HG03039 (cell line): Measurements from ENCODE around the gene CDIPT.
"Not testable (repeated sequence)": the region's sequence is repeated elsewhere in the genome, so short reads cannot be mapped to it uniquely, and the experiment has no call there.

Source experiments
- ATAC-seq: cut with Tn5 transposase; IDR thresholded peaks from one replicate; pipeline ENCODE4 v1.9.1; 2021; ENCODE audit warnings: mild to moderate bottlenecking, moderate library complexity; ENCODE audit not compliant: unreplicated experiment

Gene CDIPT

GRCh38 chr16:29862884-29863668 is at the start of gene CDIPT:
Gene CDIPT, minus strand, starts transcription at chr16:29863226. Its CDS starts 369 bp downstream, at chr16:29862857.
- ATAC-seq: peak; percentile 76

GRCh38 chr16:29912087-29912486 is 49.1 kb upstream of the CDIPT start:
- ATAC-seq: no peak

- no peak for ATAC-seq
These were observed 48.6 kb upstream of the CDIPT start for GRCh38 chr16:29911676-29912010.

DNA sequence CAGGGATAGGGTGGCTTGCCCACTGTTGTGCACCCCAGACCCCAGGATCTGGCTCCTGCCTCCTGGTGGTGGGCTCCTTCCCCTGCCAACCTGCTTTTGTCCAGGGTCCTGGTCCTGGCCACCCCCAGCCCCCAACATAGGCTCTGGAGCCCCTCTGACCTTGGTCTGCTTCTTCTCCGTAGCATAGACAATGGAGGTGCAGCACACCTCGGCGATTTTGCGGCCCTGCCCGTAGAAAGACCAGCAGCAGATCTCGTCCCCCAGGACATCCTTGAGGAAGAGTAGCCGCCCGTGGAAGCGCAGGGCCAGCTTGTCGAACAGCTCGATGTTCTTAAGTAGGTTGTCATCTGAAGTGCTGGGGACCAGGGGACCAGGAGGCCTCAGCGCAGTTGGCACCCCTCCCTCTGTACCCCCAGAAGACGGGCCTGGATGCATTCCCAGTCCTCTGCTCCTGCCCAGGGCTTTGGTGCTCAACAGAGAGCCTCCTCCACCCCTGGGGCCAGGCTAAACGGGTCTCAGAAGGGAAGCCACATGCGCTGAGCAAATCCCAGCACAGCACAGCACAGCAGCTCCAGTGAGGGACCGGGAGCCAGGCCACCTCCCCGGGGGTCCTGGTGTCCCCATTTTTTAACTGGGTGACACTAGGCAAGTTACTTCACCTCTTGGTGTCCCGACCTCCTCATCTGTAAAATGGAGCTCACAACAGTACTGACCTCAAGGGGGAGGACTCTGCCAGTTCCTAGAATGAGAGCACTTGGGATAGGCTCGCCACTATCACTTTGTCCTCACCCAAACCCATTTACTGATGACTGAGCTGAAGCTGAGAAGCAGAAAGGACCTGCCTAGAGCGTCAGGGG is 48.0 kb upstream of the CDIPT start:
- no peak for ATAC-seq

DNA sequence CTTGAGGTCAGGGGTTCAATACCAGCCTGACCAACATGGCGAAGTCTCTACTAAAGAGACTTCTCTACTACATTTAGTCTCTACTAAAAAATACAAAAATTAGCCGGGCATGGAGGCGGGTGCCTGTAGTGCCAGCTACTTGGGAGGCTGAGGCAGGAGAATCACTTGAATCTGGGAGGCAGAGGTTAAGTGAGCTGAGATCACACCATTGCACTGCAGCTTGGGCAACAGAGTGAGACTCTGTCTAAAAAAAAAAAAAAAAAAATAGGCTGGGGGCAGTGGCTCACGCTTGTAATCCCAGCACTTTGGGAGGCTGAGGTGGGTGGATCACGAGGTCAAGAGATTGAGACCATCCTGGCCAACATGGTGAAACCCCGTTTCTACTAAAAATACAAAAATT is 46.8 kb upstream of the CDIPT start:
- ATAC-seq: not testable (repeated sequence)

DNA sequence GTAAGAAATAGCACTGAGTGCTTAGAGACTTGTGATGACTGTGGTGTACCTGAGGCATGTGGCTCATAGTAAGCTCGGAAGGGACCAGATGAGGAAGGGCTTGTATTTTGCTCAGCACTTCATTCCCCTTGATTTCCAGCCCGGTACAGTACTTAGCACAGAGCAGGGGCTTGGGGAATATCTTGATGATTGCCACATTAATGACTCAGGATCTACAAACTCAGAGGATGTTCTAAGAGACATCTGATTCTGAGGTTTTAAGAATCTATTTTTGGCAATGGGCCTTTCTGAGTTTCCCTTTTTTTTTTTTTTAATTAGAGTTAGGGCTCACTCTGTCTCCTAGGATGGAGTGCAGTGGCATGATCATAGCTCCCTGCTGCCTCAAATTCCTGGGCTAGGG is 46.4 kb upstream of the CDIPT start:
- no peak for ATAC-seq

DNA sequence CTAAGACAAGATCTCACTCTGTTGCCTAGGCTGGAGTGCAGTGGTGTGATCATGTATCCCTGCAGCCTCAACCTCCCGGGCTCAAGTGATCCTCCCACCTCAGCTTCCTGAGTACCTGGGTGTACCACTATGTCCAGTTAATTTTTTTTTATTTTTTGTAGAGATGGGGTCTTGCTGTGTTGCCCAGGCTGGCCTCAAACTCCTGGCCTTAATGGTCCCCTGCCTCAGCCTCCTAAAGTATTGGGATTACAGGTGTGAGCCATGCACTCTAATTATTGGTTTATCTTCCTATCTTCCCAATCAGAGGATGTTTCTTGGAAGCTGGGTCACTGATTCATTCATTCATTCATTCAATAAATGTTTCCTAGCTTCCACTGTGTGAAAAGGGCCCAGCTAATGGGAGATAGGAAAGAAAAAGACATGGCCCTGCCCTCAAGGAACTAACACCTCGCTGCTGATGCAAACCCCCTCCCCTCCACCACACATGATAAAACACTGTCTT is 45.7 kb upstream of the CDIPT start:
- ATAC-seq: no peak

DNA sequence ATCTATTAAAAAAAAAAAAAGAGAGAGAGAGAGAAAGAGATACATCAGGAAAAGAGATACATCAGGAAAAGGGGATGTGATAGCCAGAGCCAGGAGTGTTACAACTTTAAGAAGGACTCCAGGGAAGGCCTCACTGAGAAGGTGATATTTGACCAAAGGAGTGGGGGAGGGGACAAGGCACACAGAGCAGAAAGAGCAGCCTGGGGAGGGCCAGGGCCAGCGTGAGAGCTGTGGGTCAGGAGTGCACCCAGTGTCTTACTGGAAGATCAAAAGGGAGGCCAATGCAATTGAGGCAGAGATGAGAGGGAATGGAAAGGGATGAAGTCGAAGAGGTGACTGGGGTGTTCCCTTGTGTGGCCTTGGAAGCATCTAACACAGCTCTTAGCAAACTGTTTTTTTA is 44.9 kb upstream of the CDIPT start:
- ATAC-seq: no peak

DNA sequence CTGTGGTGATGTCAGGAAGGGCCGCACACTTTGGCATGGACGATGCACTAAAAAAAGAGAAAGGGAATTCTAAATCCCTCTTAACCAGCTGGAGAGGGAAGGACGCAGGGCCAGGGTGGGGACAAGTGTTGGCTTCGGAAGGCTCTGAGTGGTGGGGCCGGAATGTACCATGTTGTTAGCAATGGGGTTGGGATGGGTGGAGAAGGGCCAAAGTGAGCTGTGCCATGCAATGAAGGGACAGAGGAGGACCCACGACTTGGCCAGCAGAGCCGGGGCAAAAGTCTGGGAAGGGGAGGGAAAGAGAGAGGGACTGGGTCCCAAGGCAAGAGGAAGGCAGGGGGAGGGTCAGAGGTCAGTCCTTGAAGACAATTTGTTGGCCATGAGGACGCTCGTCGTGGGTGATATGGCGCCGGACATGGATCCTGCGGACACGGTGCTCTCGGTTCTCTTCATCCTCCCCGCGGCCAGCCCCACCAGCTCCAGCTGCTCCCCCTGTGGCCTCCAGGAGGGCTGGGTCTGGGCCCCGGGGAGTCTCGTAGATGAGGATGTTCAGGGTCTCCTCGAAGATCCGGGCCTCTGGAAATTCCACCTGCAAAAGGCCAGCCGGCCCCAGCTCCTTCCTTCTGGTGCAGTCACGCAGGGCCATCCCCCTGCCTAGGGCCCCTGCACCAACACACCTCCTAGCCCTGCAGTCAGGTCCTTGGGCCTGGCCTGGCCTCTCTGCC is 43.7 kb upstream of the CDIPT start:
- no peak for ATAC-seq

DNA sequence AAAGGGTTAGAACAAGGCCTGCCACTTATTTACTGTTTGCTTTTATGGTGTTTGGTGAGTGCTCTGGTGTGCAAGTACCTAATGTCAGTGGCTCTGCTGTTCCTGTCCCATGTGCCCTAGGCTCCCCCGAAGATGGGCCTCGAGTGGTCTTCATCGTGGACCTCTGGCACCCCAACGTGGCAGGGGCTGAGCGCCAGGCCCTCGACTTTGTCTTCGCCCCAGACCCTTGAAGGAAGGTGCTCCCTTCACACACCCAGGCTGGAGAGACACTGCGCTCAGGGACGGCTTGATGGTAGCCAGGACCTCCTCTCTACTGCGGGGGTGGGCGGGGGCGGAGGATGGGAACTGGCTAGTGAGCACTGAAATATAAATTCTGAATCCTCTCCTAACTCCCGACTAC is 42.6 kb upstream of the CDIPT start:
- ATAC-seq: no peak

- no peak for ATAC-seq
These were observed 41.9 kb upstream of the CDIPT start for GRCh38 chr16:29904947-29905346.

DNA sequence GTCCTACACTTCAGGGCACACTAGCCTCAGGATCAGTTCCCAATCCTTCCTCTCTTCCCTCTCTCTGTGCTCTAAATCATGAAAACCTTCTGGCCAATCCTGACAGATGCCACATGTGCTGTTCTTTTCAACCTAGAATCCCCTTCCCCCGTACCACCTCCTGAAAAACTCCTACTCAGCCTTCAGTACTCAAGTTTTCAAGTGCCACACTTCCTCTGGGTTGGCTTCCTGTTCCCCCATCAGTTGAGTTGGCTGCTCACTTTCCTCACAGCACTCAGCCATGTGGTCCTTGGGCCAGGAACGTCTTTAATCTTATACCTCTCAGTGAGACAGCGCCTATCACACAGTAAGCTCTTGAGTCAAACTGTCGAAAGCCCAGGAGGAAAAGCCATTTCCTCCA is 40.6 kb upstream of the CDIPT start:
- no peak for ATAC-seq

DNA sequence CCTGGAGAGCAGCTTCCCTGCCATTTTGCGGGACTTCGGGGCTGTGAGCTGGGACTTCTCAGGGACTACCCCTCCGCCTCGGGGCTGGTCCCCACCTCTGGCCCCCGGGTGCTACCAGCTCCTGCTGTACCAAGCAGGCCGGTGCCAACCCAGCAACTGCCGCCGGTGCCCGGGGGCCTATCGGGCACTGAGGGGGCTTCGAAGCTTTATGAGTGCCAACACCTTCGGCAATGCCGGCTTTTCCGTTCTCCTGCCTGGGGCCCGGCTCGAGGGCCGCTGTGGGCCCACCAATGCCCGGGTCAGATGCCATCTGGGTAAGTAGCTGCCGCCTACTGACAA is 38.5 kb upstream of the CDIPT start:
- ATAC-seq: no peak

DNA sequence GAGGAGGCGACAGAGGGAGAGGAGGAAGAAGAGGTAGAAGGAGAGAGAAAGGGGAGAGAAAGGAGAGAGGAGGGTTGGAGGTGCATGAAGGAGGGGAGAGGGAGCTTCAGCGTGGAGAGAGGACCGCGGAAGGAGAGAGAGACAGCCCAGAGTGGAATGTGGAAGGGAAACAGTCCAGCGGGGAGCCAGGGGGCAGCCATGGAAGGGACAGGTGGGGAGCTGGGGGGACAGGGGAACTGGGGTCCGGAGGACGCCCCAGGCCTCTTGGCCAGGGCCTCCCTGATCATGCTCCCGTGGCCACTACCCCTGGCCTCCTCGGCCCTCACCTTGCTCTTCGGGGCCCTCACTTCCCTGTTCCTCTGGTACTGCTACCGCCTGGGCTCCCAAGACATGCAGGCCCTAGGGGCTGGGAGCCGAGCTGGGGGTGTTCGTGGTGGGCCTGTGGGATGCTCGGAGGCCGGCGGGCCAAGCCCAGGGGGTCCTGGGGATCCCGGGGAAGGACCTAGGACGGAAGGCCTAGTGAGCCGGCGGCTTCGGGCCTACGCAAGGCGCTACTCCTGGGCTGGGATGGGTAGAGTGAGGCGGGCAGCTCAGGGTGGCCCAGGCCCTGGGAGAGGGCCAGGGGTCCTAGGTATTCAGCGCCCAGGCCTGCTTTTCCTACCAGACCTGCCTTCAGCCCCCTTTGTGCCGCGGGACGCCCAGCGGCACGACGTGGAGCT is 38.0 kb upstream of the CDIPT start:
- ATAC-seq: no peak

- ATAC-seq: no peak
These were observed 37.3 kb upstream of the CDIPT start, which contains the start of gene ASPHD1 for GRCh38 chr16:29900102-29900887. Gene ASPHD1, plus strand, starts transcription at chr16:29900488. Its CDS starts 484 bp downstream, at chr16:29900972.

DNA sequence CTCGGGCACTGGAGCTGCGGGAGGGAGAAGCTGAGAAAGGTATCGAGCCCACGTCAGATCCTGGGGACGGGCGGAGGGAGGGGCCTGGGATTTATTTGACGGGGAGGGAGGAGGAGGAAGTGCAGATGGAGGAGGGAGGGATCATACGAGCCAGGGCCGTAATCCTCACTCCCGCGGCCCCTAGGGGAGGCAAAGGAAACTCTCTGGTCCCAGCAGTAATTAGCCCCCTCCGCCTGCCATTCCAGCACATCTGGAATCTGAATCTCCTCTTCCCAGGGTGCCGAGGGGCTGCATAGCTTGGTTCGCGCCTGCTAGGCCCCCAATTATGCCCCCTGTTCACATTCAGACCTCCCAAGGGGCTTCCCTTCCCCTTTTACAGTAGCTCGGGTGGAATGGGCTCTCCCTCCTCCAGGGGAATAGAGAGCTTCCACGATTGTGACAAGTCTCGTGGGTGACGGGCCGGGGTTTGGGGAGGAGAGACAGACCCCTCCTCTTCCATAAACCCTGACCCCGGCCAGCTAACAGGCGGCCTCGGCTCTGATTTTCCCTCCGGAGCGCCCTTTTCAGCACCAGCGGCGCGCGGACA is 36.6 kb upstream of the CDIPT start, which contains the start of gene SEZ6L2:
SEZ6L2 (minus strand) TSS at position 35 of the 586 bp plus-strand sequence. CDS start 531 bp downstream, outside the sequence.
- no peak for ATAC-seq

- no peak for ATAC-seq
These were observed 35.9 kb upstream of the CDIPT start for GRCh38 chr16:29898804-29899515.

DNA sequence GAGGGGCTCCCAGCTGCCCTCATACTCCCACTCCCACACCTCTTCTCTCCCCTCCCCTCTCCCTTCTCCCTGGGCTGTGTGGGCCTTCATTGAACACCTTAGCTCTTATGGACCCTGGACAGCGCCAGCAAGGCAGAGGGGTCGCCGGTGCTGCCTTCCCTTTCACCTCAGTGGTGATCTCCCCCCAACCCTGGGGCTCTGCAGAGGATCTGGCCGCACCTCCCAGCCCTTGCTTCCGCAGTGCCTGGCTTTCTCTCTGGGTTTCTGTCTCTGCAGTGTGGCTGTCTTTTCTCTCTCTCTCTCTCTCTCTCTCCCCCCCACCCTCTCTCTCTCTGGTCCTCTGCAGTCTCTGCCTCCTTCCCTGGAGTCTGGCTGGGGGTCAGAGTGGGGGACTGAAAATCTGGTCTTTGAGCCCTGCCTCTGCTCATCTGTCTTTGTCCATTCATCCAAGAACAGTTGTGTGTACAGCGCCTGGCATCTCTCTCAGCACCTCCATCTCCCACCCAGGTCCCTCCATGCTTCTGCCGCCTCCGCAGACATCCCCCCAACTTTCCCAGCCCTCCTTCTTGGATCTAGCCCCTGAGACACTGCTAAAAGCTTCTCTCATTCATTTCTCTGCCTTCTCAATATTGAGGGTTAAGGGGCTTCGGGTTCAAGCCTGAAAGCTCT is 35.2 kb upstream of the CDIPT start:
- no peak for ATAC-seq
